K562 (cell line): ENCODE measurements around the gene ANKRD33. TPM values are rescaled to one million over a fixed set of nuclear protein-coding genes. Genes with fewer than 3 reads are reported as not detected.

Experiments
- AFF4 ChIP-seq: sonication (generic); formaldehyde crosslinking; IDR thresholded peaks from 2 replicates; pipeline ENCODE4 v1.8.0; 2023; ENCODE audit warnings: mild to moderate bottlenecking, missing genetic modification reagents
- CBX2 ChIP-seq: fragments of 200-600 bp; sonication (generic); IDR thresholded peaks from one replicate; pipeline ENCODE4 v1.6.1; 2012; ENCODE audit warnings: mild to moderate bottlenecking, low read length, inconsistent platforms; ENCODE audit not compliant: insufficient read depth, poor library complexity, severe bottlenecking
- CHD4 ChIP-seq: fragments of 200-600 bp; sonication (generic); IDR thresholded peaks from 3 replicates; pipeline ENCODE4 v1.6.1; 2012; ENCODE audit warnings: low read depth, mild to moderate bottlenecking, mixed read lengths, low read length, inconsistent platforms; ENCODE audit not compliant: insufficient read depth, insufficient replicate concordance, poor library complexity, severe bottlenecking
- HIVEP1 ChIP-seq: fragments of 250-450 bp; sonication (Bioruptor Pico); IDR thresholded peaks from 2 replicates; pipeline ENCODE4 v1.4.0; 2020; ENCODE audit warnings: mild to moderate bottlenecking
- MBD1 ChIP-seq: fragments of 250-450 bp; sonication (Bioruptor Pico); IDR thresholded peaks from 2 replicates; pipeline ENCODE4 v1.8.0; 2022; ENCODE audit warnings: inconsistent platforms
- NFIX ChIP-seq: fragments of 250-450 bp; sonication (Bioruptor Pico); IDR thresholded peaks from 2 replicates; pipeline ENCODE4 v1.4.0; 2020; ENCODE audit warnings: low read depth, mild to moderate bottlenecking, moderate library complexity
- TFAP4 ChIP-seq: sonication (generic); formaldehyde crosslinking; IDR thresholded peaks from 2 replicates; pipeline ENCODE4 v1.8.0; 2022; ENCODE audit warnings: missing genetic modification reagents, mild to moderate bottlenecking, moderate library complexity, borderline replicate concordance
- ZNF511 ChIP-seq: sonication (generic); formaldehyde crosslinking; IDR thresholded peaks from 2 replicates; pipeline ENCODE4 v1.8.0; 2022; ENCODE audit warnings: mild to moderate bottlenecking, missing genetic modification reagents
- polyA plus RNA-seq, 8 experiments: library from polyadenylated mRNA; depleted of rRNA in 4 of 8; stranded (reverse) in 5 of 8; unstranded in 3 of 8; fragments of >200 nt; fragmentation: Nextera tagmentation in 2 of 8; fragmentation: Illumina TruSeq in 1 of 8; extraction: Ambion mirVana in 2 of 8; extraction: Trizol in 1 of 8; gene quantifications; 2 replicates each; pipeline versions ENCODE4 v1.2.1 to v1.2.3, GENCODE V29; 2011 to 2014; ENCODE audit warnings: inconsistent platforms in 1 of 8, missing spikeins in 1 of 8
- total RNA-seq, 7 experiments: library from RNA; depleted of rRNA in 6 of 7; stranded (reverse); fragments of >200 nt in 6 of 7; fragmentation: Illumina TruSeq in 2 of 7; extraction: Trizol in 2 of 7; gene quantifications; 2 replicates each; pipeline versions ENCODE4 v1.2.1 to v1.2.3, GENCODE V29; 2011 to 2021; ENCODE audit warnings: low replicate concordance in 1 of 7

The ANKRD33 gene
- total and polyA plus RNA-seq, 9 of the 15 experiments (the other 6 are each of a cell fraction or from before 2014, with no cell fraction given) = 0.04 to 0.11 (median 0.07) TPM; not detected in 4

GRCh38 chr12:51840966-51841365, 46.9 kb upstream of the ANKRD33 start (continued):
- no peak for TF ChIP-seq MBD1
- no peak for TF ChIP-seq NFIX
- TF ChIP-seq TFAP4 (CRISPR knock-in tag) = no peak
- no peak for TF ChIP-seq HIVEP1
- no peak for TF ChIP-seq CBX2
- no peak for TF ChIP-seq CHD4
- TF ChIP-seq AFF4 (CRISPR knock-in tag) = no peak
- no peak for TF ChIP-seq ZNF511 (CRISPR knock-in tag)
